HG03196 (cell line): ENCODE results near the gene IRX5.

Source experiments
- ATAC-seq: cut with Tn5 transposase; IDR thresholded peaks from one replicate; pipeline ENCODE4 v1.9.1; 2021; ENCODE audit not compliant: unreplicated experiment

The IRX5 gene

GRCh38 chr16:54946909-54947308 is 16.2 kb downstream of the IRX5 start:
- no peak for ATAC-seq

GRCh38 chr16:54947616-54948015 is 17.0 kb downstream of the IRX5 start:
- ATAC-seq, result no peak

GRCh38 chr16:54952195-54952594 is 21.5 kb downstream of the IRX5 start:
- ATAC-seq, result no peak

GRCh38 chr16:54953461-54953860 is 22.8 kb downstream of the IRX5 start:
- no peak for ATAC-seq

- no peak for ATAC-seq
These were observed 23.6 kb downstream of the IRX5 start for GRCh38 chr16:54954220-54954619.

- ATAC-seq, result no peak
These were observed 25.1 kb downstream of the IRX5 start for GRCh38 chr16:54955757-54956156.

- ATAC-seq, result no peak
These were observed 26.9 kb downstream of the IRX5 start for GRCh38 chr16:54957403-54958166.

- no peak for ATAC-seq
These were observed 31.4 kb downstream of the IRX5 start for GRCh38 chr16:54962045-54962444.

GRCh38 chr16:54964239-54964638 is 33.6 kb downstream of the IRX5 start:
- no peak for ATAC-seq

GRCh38 chr16:54965464-54965863 is 34.8 kb downstream of the IRX5 start:
- ATAC-seq, result no peak

GRCh38 chr16:54968011-54968410 is 37.3 kb downstream of the IRX5 start:
- no peak for ATAC-seq

GRCh38 chr16:54968784-54969183 is 38.1 kb downstream of the IRX5 start:
- ATAC-seq, result no peak

- no peak for ATAC-seq
These were observed 39.4 kb downstream of the IRX5 start for GRCh38 chr16:54970016-54970415.

GRCh38 chr16:54974367-54974766 is 43.7 kb downstream of the IRX5 start:
- no peak for ATAC-seq

GRCh38 chr16:54976651-54977200 is 46.1 kb downstream of the IRX5 start:
- ATAC-seq, result no peak

- no peak for ATAC-seq
These were observed 46.5 kb downstream of the IRX5 start for GRCh38 chr16:54977211-54977610.

- no peak for ATAC-seq
These were observed 50.2 kb downstream of the IRX5 start for GRCh38 chr16:54980821-54981220.
